NT2/D1 (cell line): Measurements from ENCODE around the gene RNF168.
"Not testable (repeated sequence)": the region's sequence is repeated elsewhere in the genome, so short reads cannot be mapped to it uniquely, and the experiment has no call there.

Source experiments
- DNase-seq: peaks from one replicate; pipeline ENCODE4 v3.0.0-alpha.2; 2011; ENCODE audit warnings: low read depth, low spot score
- H3K27me3 ChIP-seq: 2 replicates; pipeline ENCODE4 v1.6.0; 2011; ENCODE audit warnings: mild to moderate bottlenecking; ENCODE audit not compliant: insufficient read length, insufficient read depth
- H3K36me3 ChIP-seq: 2 replicates; pipeline ENCODE4 v1.6.1; 2011; ENCODE audit warnings: mild to moderate bottlenecking, low read length, mixed read lengths; ENCODE audit not compliant: insufficient read depth, insufficient read length
- H3K4me1 ChIP-seq: 2 replicates; pipeline ENCODE4 v1.5.1; 2011; ENCODE audit not compliant: insufficient read depth, insufficient read length
- H3K4me3 ChIP-seq: 2 replicates; pipeline ENCODE4 v1.5.1; 2011; ENCODE audit warnings: low read depth; ENCODE audit not compliant: insufficient read length
- H3K9ac ChIP-seq: 2 replicates; pipeline ENCODE4 v1.6.0; 2011; ENCODE audit warnings: low read depth; ENCODE audit not compliant: insufficient read length
- H3K9me3 ChIP-seq: 2 replicates; pipeline ENCODE4 v1.5.1; 2011; ENCODE audit warnings: mild to moderate bottlenecking, low read length; ENCODE audit not compliant: insufficient read depth
- SUZ12 ChIP-seq: IDR thresholded peaks from 2 replicates; pipeline ENCODE4 v1.6.1; 2011; ENCODE audit not compliant: insufficient read length, insufficient read depth; ENCODE audit errors: extremely low read depth
- YY1 ChIP-seq: IDR thresholded peaks from 2 replicates; pipeline ENCODE4 v1.6.1; 2011; ENCODE audit not compliant: insufficient read length, insufficient read depth
- ZNF274 ChIP-seq: IDR thresholded peaks from 2 replicates; pipeline ENCODE4 v1.6.1; 2011; ENCODE audit warnings: mild to moderate bottlenecking, low read depth, low read length

Gene RNF168

DNA sequence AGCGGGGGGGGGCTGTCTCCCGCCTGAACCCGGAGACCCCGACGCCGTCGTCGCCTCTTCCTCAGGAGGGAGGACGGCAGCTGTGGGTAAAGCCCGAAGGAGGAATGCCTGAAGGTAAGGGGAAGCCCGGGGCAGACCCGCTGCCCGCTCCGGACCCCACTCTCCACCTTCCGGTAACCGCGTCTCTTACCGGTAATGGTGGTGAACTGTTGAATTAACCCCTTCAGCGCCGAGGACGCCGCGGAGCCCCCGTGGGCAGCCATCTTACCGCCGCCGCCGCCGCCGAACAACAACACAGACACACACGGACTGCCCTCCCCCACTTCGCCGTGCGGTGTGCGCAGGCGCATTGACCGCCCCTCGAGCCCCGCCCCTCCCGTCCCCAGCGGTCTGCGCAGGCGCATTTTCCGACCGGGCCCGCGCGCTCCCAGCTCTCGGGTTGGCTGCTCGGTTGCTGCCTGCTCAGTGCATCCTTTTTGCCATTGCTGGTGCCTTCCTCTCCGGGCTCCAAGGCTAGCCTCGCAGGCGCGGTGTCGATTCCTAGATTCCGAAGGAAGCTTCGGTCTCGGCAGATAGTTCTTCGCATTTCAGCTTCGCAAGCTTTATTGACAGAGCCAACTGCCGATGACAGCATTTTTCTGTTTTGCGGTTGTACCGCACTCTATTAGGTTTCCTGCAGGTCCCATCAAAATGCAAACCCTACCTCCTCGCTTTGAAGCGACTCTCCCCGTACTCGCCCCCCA is 71.3 kb downstream of the RNF168 start, which contains the start of gene UBXN7:
Gene UBXN7, minus strand, starts transcription at position 291 of the 743 bp plus-strand sequence. Its CDS starts 28 bp downstream, at position 263.
- Histone ChIP-seq H3K9ac (peak within 1 kb of the TSS; percentile 95), H3K4me3 (peak within 1 kb of the TSS; percentile 97), H3K27me3 (no peaks in the 10 kb centered on the region), H3K36me3 (peaks cover 12% of the 10 kb centered on the region), H3K4me1 (peaks cover 5% of the 10 kb centered on the region), H3K9me3 (no peaks in the 10 kb centered on the region)
- TF ChIP-seq SUZ12 (no peak), YY1 (peak; percentile 68)
- DNase-seq, result peak; percentile 89

DNA sequence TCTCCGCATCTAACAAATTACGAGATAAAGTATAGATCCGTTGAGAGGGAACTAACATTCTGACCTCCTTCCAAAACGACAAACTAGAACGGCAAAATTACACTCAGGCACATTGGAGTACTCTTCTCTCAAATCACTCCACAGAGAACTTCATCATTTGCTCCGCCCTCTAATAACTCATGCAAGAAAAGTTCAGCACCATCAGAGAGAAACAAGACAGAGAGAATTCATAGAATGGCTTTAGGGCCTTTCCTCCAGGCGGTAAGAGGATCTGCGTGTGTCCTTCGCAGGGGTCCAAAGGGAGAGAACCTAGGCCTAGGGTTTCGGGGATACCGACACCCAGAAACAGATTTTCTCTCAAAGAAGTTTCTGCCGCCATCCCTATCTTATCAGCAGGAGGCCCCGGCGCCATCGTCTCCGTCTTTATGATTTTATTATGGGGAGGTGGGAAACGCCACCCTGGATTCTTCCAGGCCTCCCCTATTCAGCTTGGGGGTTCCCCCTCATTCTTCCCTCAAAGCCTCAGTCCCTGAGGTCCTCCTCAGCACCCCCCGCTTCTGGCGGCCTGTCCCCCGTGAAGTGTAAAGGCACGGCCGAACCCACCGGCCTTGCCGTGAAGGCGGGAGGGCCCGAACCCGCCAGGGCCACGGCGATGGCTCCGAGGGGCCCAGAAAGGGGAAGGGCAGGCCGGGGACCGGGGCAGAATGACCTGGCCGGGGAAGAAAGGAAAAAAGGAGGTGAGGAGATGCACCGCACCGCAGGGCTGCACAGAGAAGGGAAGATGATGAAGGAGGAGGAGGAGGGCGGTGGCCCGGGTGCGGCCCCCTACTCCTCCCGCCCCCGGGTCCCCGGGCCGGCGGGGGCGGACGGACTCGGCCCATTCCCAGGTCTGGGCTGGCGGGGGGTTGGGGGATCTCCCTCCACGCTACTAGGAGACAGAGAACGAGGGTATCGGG is 72.1 kb downstream of the RNF168 start:
- DNase-seq, result no peak
- Histone ChIP-seq H3K9ac (peak overlapping the region; percentile 95), H3K36me3 (peaks cover 17% of the 10 kb centered on the region), H3K4me1 (peaks cover 5% of the 10 kb centered on the region), H3K9me3 (no peaks in the 10 kb centered on the region), H3K27me3 (no peaks in the 10 kb centered on the region), H3K4me3 (peak overlapping the region; percentile 97)
- TF ChIP-seq ZNF274 (no peak), YY1 (no peak), SUZ12 (no peak)

DNA sequence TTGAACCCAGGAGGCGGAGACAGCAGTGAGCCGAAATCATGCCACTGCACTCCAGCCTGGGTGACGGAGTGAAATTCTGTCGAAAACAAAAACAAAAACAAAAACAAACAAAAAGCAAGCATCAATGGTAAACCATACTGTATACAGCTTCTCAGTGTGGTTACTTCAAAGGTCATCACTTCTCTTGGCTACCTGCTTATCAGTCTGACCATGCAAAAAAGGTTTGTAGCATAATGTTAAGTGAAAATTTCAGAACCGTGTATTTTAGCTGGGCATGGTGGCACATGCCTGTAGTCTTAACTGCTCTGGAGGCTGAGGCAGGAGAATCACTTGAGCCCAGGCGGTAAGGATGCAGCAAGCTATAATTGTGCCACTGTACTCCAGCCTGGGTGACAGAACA is 75.5 kb downstream of the RNF168 start:
- peaks cover 25% of the 10 kb centered on the region for H3K36me3 ChIP-seq
- TF ChIP-seq ZNF274 (no peak), YY1 (no peak), SUZ12 (no peak)
- no peak for DNase-seq
- H3K4me1 ChIP-seq, result peaks cover 2% of the 10 kb centered on the region
- no peaks in the 10 kb centered on the region for H3K9me3 ChIP-seq
- H3K9ac ChIP-seq, result peak overlapping the region; percentile 38
- no peak overlapping the region for H3K4me3 ChIP-seq
- H3K27me3 ChIP-seq, result no peaks in the 10 kb centered on the region

DNA sequence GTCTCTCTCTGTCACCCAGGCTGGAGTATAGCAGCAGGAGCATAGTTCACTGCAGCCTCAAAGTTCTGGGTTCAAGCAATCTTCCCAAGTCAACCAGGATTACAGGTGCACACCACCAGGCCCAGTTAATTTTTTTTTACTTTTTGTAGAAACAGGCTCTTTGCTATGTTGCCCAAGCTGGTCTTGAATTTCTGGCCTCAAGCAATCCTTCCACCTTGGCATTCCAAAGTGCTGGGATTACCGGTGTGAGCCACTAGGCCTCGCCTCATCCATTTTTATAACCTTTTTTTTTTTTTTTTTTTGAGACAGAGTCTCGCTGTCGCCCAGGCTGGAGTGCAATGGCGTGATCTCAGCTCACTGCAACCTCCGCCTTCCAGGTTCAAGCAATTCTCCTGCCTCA is 79.1 kb downstream of the RNF168 start:
- H3K4me1 ChIP-seq, H3K27me3 ChIP-seq, DNase-seq, H3K9me3 ChIP-seq, H3K4me3 ChIP-seq, H3K9ac ChIP-seq: not testable (repeated sequence)
- peaks cover 25% of the 10 kb centered on the region for H3K36me3 ChIP-seq

DNA sequence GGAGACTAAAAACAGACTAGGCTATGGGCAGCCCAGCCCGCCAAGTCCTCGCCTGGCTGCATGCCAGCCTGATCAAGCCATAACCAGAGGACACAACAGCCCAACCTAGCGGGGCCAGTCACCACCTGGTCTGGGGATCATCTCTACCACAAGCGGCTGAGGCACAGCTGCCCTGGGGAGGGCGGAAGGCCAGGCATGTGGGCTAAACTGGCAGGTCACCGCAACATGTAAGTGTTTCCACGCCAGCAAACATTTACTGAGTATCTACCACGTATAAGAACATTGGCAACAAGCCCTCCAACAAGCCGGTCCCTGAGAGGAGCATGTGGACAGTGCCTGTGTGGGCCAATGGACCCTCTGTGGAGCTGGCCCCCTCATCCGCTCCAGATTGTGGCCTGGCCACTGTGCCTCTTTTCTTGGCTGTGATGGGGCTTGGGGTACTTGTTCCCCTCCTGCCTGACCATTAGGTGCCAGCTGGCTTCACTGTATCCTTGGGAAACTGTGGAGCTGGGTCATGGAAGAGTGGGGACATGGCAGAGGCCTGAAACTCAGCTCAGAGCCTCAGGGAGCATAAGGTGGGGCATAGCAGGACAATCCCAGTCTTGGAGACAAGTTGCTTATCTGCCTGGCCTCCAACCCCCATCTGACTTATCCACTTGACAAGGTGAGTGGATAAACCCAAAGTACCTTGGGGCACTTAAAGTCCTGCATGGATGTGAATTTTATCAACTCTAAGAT is 80.4 kb downstream of the RNF168 start:
- no peak for TF ChIP-seq YY1
- TF ChIP-seq ZNF274, result no peak
- no peak for TF ChIP-seq SUZ12
- H3K9ac ChIP-seq, result no peak overlapping the region
- H3K4me1 ChIP-seq, result no peaks in the 10 kb centered on the region
- no peak overlapping the region for H3K4me3 ChIP-seq
- DNase-seq, result no peak
- no peaks in the 10 kb centered on the region for H3K27me3 ChIP-seq
- peaks cover 22% of the 10 kb centered on the region for H3K36me3 ChIP-seq
- no peaks in the 10 kb centered on the region for H3K9me3 ChIP-seq

DNA sequence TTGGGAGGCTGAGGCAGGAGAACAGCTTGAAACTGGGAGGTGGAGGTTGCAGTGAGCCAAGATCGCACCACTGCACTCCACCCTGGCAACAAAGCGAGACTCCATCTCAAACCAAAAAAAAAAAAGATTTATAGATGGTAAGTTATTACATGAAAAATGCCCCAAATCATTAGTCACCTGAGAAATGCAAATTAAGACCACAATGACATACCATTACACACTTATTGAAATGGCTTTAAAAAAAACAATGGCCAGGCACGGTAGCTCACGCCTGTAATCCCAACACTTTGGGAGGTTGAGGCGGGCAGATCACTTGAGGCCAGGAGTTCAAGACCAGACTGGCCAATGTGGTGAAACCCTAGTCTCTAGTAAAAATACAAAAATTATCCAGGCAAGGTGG is 81.9 kb downstream of the RNF168 start:
- not testable (repeated sequence) for H3K4me1 ChIP-seq, H3K4me3 ChIP-seq, DNase-seq, H3K36me3 ChIP-seq, H3K27me3 ChIP-seq, H3K9ac ChIP-seq, H3K9me3 ChIP-seq

DNA sequence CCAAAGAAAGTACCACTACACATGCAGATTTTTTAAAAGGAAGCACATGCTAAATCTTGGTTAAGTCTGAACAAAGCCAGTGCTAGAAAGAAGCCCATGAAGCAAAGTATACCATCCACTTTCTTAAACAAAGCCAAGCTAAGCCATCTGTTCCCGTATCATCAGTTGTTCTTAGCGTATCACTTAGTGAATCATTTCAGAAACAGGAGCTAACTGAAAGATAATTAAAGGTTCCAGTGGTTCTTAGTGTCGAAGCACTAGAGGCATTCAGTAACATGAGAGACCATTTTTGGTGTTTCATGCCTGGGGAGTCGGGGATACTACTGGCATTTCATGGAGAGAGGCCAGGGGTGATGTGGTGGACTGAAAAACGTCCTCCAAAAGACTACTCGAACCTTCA is 84.2 kb downstream of the RNF168 start:
- no peak overlapping the region for H3K9ac ChIP-seq
- H3K9me3 ChIP-seq, result no peaks in the 10 kb centered on the region
- TF ChIP-seq YY1 (no peak), SUZ12 (no peak), ZNF274 (no peak)
- H3K36me3 ChIP-seq, result peaks cover 2% of the 10 kb centered on the region
- DNase-seq, result no peak
- H3K4me1 ChIP-seq, result no peaks in the 10 kb centered on the region
- no peaks in the 10 kb centered on the region for H3K27me3 ChIP-seq
- H3K4me3 ChIP-seq, result no peak overlapping the region
